GM18505 (cell line): ENCODE data around the gene FOLR3.
"Not testable (repeated sequence)": the region's sequence is repeated elsewhere in the genome, so short reads cannot be mapped to it uniquely, and the experiment has no call there.

Experiments
- ATAC-seq: cut with Tn5 transposase; IDR thresholded peaks from one replicate; pipeline ENCODE4 v1.9.1; 2021; ENCODE audit not compliant: unreplicated experiment
- POLR2A ChIP-seq: IDR thresholded peaks from 4 replicates; pipeline ENCODE4 v1.6.1; 2011; ENCODE audit warnings: borderline replicate concordance; ENCODE audit not compliant: insufficient read depth, insufficient read length; ENCODE audit errors: extremely low read depth

Gene FOLR3

GRCh38 chr11:72135891-72136683 is 562 bp downstream of the FOLR3 start:
- no peak for TF ChIP-seq POLR2A
- no peak for ATAC-seq

- ATAC-seq, result no peak
- TF ChIP-seq POLR2A, result no peak
Observed at GRCh38 chr11:72136684-72137262, 1.2 kb downstream of the FOLR3 start.

GRCh38 chr11:72138821-72139390 is 3.4 kb downstream of the FOLR3 start:
- no peak for TF ChIP-seq POLR2A
- no peak for ATAC-seq

- TF ChIP-seq POLR2A, result no peak
- ATAC-seq, result no peak
Observed at GRCh38 chr11:72139500-72139899, 4.0 kb downstream of the FOLR3 start.

GRCh38 chr11:72140661-72141060 is 5.1 kb downstream of the FOLR3 start:
- TF ChIP-seq POLR2A, result no peak
- no peak for ATAC-seq

GRCh38 chr11:72141066-72141465 is 5.5 kb downstream of the FOLR3 start:
- no peak for TF ChIP-seq POLR2A
- no peak for ATAC-seq

GRCh38 chr11:72142086-72142485 is 6.6 kb downstream of the FOLR3 start:
- ATAC-seq, result not testable (repeated sequence)

GRCh38 chr11:72142543-72142942 is 7.0 kb downstream of the FOLR3 start:
- ATAC-seq, result not testable (repeated sequence)

GRCh38 chr11:72144807-72145565 is 9.5 kb downstream of the FOLR3 start:
- TF ChIP-seq POLR2A, result no peak
- ATAC-seq, result no peak

- ATAC-seq, result no peak
- no peak for TF ChIP-seq POLR2A
Observed at GRCh38 chr11:72146625-72147024, 11.1 kb downstream of the FOLR3 start.

GRCh38 chr11:72150882-72151281 is 15.4 kb downstream of the FOLR3 start:
- no peak for TF ChIP-seq POLR2A
- no peak for ATAC-seq

- ATAC-seq, result not testable (repeated sequence)
Observed at GRCh38 chr11:72153874-72154273, 18.3 kb downstream of the FOLR3 start.

- ATAC-seq, result no peak
- no peak for TF ChIP-seq POLR2A
Observed at GRCh38 chr11:72154816-72155215, 19.3 kb downstream of the FOLR3 start.

GRCh38 chr11:72155751-72156150 is 20.2 kb downstream of the FOLR3 start:
- TF ChIP-seq POLR2A, result no peak
- no peak for ATAC-seq
